ENCODE results near the gene R3HDM2. TPM values are rescaled to one million over a fixed set of nuclear protein-coding genes. Genes with fewer than 3 reads are reported as not detected.
"Not testable (repeated sequence)": the region's sequence is repeated elsewhere in the genome, so short reads cannot be mapped to it uniquely, and the experiment has no call there.

Gene R3HDM2
- polyA plus RNA-seq, 4 donors, result 52.3 to 104 (median 80.9) TPM

DNA sequence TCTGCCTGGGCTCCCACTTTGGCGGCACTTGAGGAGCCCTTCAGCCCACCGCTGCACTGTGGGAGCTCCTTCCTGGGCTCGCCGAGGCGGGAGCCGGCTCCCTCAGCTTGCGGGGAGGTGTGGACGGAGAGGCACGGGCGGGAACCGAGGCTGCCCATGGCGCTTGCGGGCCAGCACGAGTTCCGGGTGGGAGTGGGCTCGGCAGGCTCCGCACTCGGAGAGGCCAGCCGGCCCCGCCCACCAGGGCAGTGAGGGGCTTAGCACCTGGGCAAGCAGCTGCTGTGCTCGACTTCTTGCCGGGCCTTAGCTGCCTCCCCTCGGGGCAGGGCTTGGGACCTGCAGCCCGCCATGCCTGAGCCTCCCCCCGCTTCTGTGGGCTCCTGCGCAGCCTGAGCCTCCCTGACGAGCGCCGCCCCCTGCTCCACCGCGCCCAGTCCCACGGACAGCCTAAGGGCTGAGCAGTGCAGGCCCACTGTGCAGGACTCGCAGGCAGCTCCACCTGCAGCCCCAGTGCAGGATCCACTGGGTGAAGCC lies 44.6 kb downstream of the R3HDM2 start:
- no peak for DNase-seq (ENCODE audit: low read depth in 4 of 4, low spot score in 2 of 4)

DNA sequence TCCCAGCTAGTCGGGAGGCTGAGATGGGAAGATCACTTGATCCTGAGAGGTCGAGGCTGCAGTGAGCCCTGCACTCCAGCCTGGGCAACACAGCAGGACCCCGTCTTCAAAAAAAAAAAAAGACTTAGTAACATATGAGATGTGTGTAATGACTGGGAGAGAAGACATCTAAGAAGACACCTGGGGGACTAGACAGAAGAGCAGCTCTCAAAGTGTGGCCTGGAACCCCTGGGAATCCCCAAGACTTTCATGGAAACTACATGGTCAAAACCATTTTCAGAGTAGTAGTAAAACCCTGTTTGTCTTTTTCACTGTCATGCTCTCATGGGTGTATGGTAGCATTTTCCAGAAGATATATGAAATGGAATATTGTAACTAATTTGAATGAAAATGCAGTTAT lies 45.3 kb downstream of the R3HDM2 start:
- no peak for DNase-seq (ENCODE audit: low read depth in 4 of 4, low spot score in 2 of 4)

GRCh38 chr12:57384478-57384877 lies 46.4 kb downstream of the R3HDM2 start:
- no peak for DNase-seq (ENCODE audit: low read depth in 4 of 4, low spot score in 2 of 4)

DNA sequence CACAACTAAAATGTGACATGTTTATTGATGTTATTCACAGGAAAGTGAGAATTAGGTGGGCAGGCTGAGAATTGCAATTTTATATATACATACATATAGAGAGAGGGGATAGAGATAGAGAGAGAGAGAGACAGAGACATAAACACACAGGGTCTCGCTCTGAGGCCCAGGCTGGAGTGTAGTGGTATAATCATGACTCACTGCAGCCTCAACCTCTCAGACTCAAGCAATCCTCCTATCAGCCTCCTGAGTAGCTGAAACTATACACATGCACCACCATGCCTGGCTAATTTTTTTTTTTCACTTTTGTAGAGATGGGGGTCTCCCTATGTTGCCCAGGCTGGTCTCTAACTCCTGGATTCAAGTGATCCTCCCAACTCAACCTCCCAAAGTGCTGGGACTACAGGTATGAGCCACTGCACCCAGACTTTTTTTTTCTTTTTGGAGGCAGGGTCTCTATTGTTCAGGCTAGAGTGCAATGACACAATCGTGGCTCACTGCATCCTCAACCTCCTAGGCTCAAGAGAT lies 49.1 kb downstream of the R3HDM2 start:
- DNase-seq (ENCODE audit: low read depth in 4 of 4, low spot score in 2 of 4), result no peak

DNA sequence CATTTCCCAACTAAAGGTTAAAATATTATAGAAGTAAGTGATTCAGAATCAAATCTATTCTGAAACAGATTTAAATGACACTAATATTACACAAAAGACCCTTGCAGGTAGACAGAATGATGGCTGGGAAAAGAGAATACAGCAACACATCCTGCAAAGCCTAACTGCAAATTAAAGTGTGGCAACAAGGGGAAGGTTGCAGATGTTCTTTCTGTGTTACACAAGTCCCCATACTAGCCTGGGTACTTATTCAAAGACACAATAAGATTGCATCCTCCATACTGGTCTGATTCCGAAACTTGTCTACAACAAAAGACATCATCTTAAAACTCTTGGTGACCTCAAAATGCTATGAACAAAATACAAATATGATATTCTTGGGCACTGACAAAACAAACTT lies 50.5 kb downstream of the R3HDM2 start:
- no peak for DNase-seq (ENCODE audit: low read depth in 4 of 4, low spot score in 2 of 4)

DNA sequence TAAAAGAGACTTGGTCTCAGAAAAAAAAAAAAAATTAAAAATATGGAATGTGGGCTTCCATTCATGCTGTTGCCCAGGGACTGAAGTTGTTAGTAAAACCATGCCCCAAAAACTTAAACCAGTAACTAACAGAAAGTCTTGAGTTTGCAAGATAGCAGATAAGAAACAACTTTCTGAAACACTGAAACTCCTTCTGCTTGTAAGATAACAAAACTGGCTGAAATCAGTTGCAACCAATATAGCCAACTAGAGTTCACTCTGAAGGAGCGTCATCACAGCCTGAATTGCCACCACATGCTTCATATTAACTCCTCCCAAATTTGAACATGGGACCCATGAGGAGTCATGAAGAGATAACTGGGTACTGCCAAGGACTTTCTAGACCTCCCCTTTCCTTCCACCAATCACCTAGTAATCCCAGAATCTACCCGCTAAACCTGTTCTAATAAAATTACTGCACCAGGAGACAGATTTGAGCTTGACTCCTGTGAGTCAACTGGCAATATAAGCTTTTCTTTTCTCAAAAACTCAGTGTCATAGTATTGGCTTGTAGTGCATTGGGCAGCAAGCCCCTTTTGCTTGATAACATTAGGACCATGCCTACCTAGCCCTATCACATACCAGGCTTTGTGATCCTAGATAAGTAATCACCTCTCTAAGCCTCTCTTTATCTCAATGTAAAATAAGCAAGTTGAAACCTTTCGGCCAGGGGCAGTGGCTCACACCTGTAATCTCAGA lies 53.6 kb downstream of the R3HDM2 start:
- DNase-seq (ENCODE audit: low read depth in 4 of 4, low spot score in 2 of 4), result no peak

DNA sequence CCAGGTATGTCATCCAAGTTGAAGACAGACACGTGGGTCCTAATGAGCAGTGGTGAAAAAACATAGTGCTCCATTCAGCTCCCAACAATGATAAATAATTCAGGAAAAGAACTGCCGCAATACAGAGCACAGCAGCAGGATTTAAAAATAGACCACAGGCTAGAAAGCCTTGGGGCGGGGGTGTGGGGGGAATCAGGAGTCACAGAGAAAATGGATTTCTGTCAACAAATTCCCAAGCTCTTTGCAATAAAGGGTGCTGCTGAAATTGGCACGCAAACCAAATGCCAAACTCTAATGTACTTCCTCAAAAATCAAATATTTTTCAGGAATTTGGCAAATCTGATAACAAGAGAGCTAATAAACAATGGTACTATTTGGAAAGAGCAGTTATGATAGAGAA lies 58.6 kb downstream of the R3HDM2 start:
- DNase-seq (ENCODE audit: low read depth in 4 of 4, low spot score in 2 of 4), result no peak

DNA sequence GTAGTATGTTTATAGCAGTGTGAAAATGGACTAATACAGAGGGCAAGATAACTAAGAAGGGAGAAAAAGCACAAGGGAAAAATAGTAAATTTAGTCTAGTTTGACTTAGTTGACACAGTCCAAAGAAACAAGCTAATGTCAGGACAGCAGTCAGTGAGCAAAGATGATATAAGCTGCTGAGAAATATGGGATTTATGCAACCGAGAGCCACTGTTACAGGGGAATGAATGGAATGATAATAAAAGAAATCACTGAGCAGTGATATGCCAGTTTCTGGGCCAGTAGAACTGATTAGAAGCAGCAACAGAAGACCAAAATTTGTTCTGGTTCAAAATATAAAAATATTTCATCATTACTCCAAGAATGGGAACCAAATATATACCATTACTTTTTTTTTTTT lies 60.1 kb downstream of the R3HDM2 start:
- no peak for DNase-seq (ENCODE audit: low read depth in 4 of 4, low spot score in 2 of 4)

GRCh38 chr12:57370072-57370471 lies 60.8 kb downstream of the R3HDM2 start:
- DNase-seq (ENCODE audit: low read depth in 4 of 4, low spot score in 2 of 4), result no peak

DNA sequence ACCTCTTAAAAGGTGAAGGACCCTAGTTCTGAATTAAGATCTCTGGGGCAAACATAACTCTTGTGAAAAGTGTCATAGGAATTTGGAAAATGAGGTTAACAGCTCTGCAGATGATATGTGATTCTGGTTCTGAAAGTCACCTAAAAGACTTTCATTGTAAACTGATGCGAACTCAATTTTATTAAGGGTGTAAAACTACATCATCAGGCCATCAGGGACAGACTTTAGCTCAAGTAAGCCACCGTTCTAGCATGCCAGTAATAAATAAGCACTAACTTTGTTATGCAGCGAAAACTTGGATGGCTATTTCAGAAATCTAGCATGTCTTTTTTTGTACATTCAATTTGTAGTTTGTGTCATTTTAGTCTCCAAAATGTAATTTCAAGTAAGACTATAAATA lies 61.6 kb downstream of the R3HDM2 start:
- no peak for DNase-seq (ENCODE audit: low read depth in 4 of 4, low spot score in 2 of 4)

GRCh38 chr12:57368349-57369095 lies 62.3 kb downstream of the R3HDM2 start:
- DNase-seq (ENCODE audit: low read depth in 4 of 4, low spot score in 2 of 4), result no peak

DNA sequence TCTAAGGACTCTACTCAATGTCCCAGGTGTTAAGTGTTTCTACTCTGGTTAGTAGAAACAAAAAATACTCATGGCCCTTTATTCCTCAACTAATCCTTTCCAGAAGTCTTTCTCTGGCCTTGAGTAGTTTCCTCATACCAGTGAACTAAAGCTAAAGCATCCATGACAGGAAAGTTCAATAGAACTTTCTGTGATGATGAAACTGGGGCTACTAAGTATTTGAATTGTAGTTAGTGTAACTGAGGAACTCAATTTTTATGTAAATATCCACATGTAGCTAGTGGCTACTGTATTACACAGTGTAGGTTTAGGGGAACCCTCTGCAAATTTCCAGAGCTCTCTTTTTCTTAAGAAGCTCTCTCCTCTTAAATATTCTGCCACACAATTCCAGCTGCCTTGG lies 63.7 kb downstream of the R3HDM2 start:
- DNase-seq (ENCODE audit: low read depth in 4 of 4, low spot score in 2 of 4), result no peak

- no peak for DNase-seq (ENCODE audit: low read depth in 4 of 4, low spot score in 2 of 4)
Measured at GRCh38 chr12:57366315-57366714, 64.5 kb downstream of the R3HDM2 start.

DNA sequence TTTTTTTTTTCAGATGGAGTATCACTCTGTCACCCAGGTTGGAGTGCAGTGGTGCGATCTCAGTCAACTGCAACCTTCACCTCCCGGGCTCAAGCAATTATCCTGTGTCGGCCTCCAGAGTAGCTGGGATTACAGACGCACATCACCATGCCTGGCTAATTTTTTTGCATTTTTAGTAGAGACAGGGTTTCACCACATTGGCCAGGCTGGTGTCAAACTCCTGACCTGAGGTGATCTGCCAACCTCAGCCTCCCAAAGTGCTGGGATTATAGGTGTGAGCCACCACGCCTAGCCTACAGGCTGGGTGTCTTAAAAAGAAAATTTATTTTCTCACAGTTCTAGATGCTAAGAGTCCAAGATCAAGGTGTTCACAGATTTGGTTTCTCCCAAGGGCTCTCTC lies 66.7 kb downstream of the R3HDM2 start:
- not testable (repeated sequence) for DNase-seq (ENCODE audit: low read depth in 4 of 4, low spot score in 2 of 4)

GRCh38 chr12:57360468-57360867 lies 70.4 kb downstream of the R3HDM2 start:
- no peak for DNase-seq (ENCODE audit: low read depth in 4 of 4, low spot score in 2 of 4)

DNA sequence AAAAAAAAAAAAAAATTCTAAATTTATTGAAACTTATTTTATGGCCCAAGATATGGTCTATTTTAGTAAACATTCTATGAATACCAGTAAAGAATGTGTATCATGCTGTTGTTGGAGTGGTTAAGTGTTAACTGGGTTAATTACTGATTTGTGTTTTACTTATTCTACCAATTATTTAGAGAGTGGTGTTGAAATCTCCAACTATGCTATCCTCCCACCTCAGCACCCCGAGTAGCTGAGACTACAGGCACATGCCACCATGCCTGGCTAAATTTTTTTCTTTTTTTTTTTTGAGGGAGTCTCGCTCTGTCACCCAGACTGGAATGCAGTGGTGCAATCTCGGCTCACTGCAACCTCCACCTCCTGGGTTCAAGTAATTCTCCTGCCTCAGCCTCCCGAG lies 72.2 kb downstream of the R3HDM2 start:
- no peak for DNase-seq (ENCODE audit: low read depth in 4 of 4, low spot score in 2 of 4)

DNA sequence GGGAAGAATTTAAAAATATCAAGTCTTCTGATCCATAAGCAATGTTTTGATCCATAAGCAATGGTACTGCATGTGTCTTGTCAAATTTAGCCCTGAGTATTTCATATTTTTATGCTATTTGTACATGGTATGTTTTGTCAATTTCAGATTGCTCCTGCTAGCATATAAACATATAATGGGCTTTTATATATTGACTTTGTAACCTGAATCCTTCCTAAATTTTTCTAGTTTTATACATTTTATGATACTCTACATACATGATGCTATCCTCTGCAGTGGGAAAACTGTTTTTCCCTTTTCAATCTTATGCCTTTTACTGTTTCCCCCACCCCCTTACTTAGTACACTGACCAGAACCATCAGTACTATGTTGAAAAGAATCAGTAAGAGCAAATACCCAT lies 75.1 kb downstream of the R3HDM2 start:
- DNase-seq (ENCODE audit: low read depth in 4 of 4, low spot score in 2 of 4), result no peak

GRCh38 chr12:57352166-57352565 lies 78.7 kb downstream of the R3HDM2 start:
- DNase-seq (ENCODE audit: low read depth in 4 of 4, low spot score in 2 of 4), result no peak

DNA sequence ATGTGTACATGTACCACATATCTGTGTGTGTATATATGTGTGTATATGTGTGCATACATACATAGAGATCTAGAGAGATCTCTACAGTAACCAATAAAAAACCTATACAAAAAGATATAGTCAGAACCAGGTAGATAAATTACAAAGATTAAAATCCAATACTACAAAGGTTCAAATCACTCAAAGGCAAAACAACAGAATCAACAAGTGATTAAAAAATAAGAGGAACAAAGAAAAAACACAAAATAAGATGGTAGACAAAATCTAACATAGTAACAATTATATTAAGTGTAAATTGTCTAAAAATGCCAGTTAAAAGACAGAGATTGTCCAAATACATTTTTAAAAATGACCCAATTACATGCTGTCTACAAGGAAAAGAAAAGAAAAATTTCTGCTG lies 83.6 kb downstream of the R3HDM2 start:
- no peak for DNase-seq (ENCODE audit: low read depth in 4 of 4, low spot score in 2 of 4)

GRCh38 chr12:57343703-57344378 lies 87.0 kb downstream of the R3HDM2 start:
- no peak for DNase-seq (ENCODE audit: low read depth in 4 of 4, low spot score in 2 of 4)

DNA sequence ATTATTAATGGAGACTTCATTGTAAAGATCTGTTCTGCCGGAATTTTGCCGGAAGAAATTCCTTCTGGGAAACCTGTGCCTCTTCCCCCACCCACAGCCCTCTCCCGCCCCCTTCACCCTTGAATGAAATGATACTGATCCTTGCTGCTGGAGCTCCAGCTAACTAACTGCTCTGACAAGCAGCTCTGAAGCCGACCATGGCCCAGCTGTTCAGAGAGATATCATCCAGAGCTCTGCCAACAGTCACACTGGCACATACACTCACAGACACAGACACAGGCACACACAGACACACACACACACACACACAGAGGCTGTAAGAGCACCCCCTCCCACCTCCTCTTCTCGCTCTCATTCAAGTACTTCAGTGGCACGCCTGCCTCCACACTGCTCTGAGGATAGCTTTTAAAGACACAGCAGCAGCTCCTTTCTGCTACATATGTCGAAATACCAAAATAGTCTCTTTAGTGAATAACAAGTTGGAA lies 88.6 kb downstream of the R3HDM2 start:
- no peak for DNase-seq (ENCODE audit: low read depth in 4 of 4, low spot score in 2 of 4)

Measured in left renal cortex interstitium (tissue), 4 donors.